Ishikawa (cell line): Measurements from ENCODE around the gene TRAK2.

ENCODE experiments used
- CEBPB ChIP-seq: IDR thresholded peaks from 2 replicates; pipeline ENCODE4 v1.6.1; 2012
- CREB1 ChIP-seq: IDR thresholded peaks from 2 replicates; pipeline ENCODE4 v1.6.1; 2012; ENCODE audit warnings: low read depth
- EGR1 ChIP-seq: IDR thresholded peaks from 2 replicates; pipeline ENCODE4 v1.6.1; 2012
- EP300 ChIP-seq: IDR thresholded peaks from 2 replicates; pipeline ENCODE4 v1.6.1; 2012; ENCODE audit warnings: borderline replicate concordance
- MAX ChIP-seq: IDR thresholded peaks from 2 replicates; pipeline ENCODE4 v1.6.1; 2012
- RAD21 ChIP-seq: IDR thresholded peaks from 2 replicates; pipeline ENCODE4 v1.6.1; 2012; ENCODE audit warnings: low read depth
- REST ChIP-seq: IDR thresholded peaks from 2 replicates; pipeline ENCODE4 v1.6.1; 2012; ENCODE audit warnings: low read depth, mild to moderate bottlenecking
- TAF1 ChIP-seq: IDR thresholded peaks from 2 replicates; pipeline ENCODE4 v1.6.1; 2012; ENCODE audit warnings: low read depth, mild to moderate bottlenecking
- TCF12 ChIP-seq: IDR thresholded peaks from 2 replicates; pipeline ENCODE4 v1.6.1; 2012; ENCODE audit warnings: low read depth
- TEAD4 ChIP-seq: IDR thresholded peaks from 2 replicates; pipeline ENCODE4 v1.6.1; 2012
- YY1 ChIP-seq: IDR thresholded peaks from 2 replicates; pipeline ENCODE4 v1.6.1; 2012; ENCODE audit warnings: low read depth
- ZBTB7A ChIP-seq: IDR thresholded peaks from 2 replicates; pipeline ENCODE4 v1.6.1; 2012; ENCODE audit warnings: low read depth

- TF ChIP-seq RAD21 (no peak), YY1 (no peak), REST (no peak), EGR1 (no peak), EP300 (no peak), TCF12 (no peak), TAF1 (no peak), TEAD4 (no peak), MAX (no peak), CEBPB (no peak), CREB1 (no peak), ZBTB7A (no peak)
These were observed 20.4 kb downstream of the TRAK2 start for GRCh38 chr2:201430839-201431238.
